Esophagus muscularis mucosa (tissue), 4 donors: Measurements from ENCODE around the gene TEX13D. TPM values are rescaled to one million over a fixed set of nuclear protein-coding genes. Genes with fewer than 3 reads are reported as not detected.

Source experiments
- DNase-seq: peaks from one replicate; pipeline ENCODE4 v3.0.0-alpha.2; 2017; ENCODE audit errors: extremely low spot score
- H3K27ac ChIP-seq, 4 donors: fragments of 200-600 bp; sonication (generic); replicated peaks in 1 of 4; 1 replicate in 3 of 4; 2 replicates in 1 of 4; pipeline ENCODE4 v1.5.1; 2016 to 2019; ENCODE audit warnings: mild to moderate bottlenecking in 1 of 4
- H3K27me3 ChIP-seq, 4 donors: fragments of 200-600 bp; sonication (generic); one replicate each; pipeline versions ENCODE4 v1.5.1 to v1.6.0; 2016 to 2019
- H3K36me3 ChIP-seq, 4 donors: fragments of 200-600 bp; sonication (generic); one replicate each; pipeline ENCODE4 v1.5.1; 2016 to 2019
- H3K4me1 ChIP-seq, 4 donors: fragments of 200-600 bp; sonication (generic); one replicate each; pipeline ENCODE4 v1.5.1; 2016 to 2019
- H3K4me3 ChIP-seq, 4 donors: fragments of 200-600 bp; sonication (generic); 1 replicate in 2 of 4; 2 replicates in 2 of 4; pipeline ENCODE4 v1.5.1; 2016 to 2019; ENCODE audit warnings: mild to moderate bottlenecking in 4 of 4, moderate library complexity in 1 of 4
- H3K9me3 ChIP-seq, 4 donors: fragments of 200-600 bp; sonication (generic); 1 replicate in 3 of 4; 2 replicates in 1 of 4; pipeline ENCODE4 v1.5.1; 2016 to 2019
- EP300 ChIP-seq: sonication (generic); formaldehyde crosslinking; IDR thresholded peaks from one replicate; pipeline ENCODE4 v1.6.1; 2017; ENCODE audit warnings: antibody characterized with exemption
- POLR2A ChIP-seq: fragments of 450-650 bp; IDR thresholded peaks from one replicate; pipeline ENCODE4 v1.6.1; 2017; ENCODE audit warnings: antibody characterized with exemption, moderate library complexity, mild to moderate bottlenecking, low read depth
- POLR2AphosphoS5 ChIP-seq, 2 donors: sonication (generic); formaldehyde crosslinking; IDR thresholded peaks; one replicate each; pipeline ENCODE4 v1.6.1; 2017; ENCODE audit warnings: antibody characterized with exemption in 2 of 2
- WGBS: methylation state at CpG from one replicate; pipeline ENCODE4 v1.1.5; 2018; 5-methylcytosine and 5-hydroxymethylcytosine counted together
- intact Hi-C: fragments of 100-400 bp; cut with DNase I; formaldehyde crosslinking; loops from one replicate; pipeline ENCODE4 v1.15.1; 2023
- total RNA-seq, 4 donors: library from RNA; depleted of rRNA; stranded (reverse); fragments of >200 nt; gene quantifications; one replicate each; pipeline versions ENCODE4 v1.1.0 to v1.2.1, GENCODE V29; 2016
- TF ChIP-seq, protein P1 (sequence below), 3 experiments: fragments of 200-600 bp in 2 of 3; fragments of 450-650 bp in 1 of 3; sonication (generic) in 2 of 3; IDR thresholded peaks; one replicate each; pipeline ENCODE4 v1.5.1; 2017 to 2019; ENCODE audit warnings: antibody characterized with exemption in 3 of 3, mild to moderate bottlenecking in 2 of 3, moderate library complexity in 1 of 3

Gene TEX13D
- total RNA-seq, 4 donors from 2014 or later, result 0.17 to 0.66 (median 0.37) TPM

DNA sequence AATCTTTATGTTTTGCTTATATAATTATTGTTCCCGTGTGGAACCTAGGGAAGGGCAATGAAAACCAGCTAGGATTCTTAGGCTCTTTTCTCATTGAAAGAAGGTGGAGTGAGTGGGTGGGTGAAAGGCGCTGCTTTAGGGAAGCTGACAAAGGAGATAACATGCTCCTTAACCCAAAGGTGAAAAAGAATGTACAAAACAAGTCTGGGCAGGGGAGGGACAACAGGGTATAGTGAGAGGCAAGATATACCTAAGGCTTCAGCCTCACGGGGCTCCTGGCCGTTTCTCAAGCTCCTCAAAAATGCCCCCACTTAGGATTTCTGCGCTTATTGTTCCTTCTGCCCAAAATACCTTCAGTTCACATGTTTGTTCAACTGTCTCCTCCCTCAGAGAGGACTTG is 15.7 kb downstream of the TEX13D start:
- Histone ChIP-seq H3K9me3 (no peaks in the 10 kb centered on the region), H3K4me1 (peaks cover 0 to 5% (median 2%) of the 10 kb centered on the region in 4 donors), H3K4me3 (no peak overlapping the region), H3K27ac (no peak overlapping the region), H3K27me3 (no peaks in the 10 kb centered on the region), H3K36me3 (no peaks in the 10 kb centered on the region)
- 71% methylated on average over 5 of the region's 5 CpGs for WGBS
- TF ChIP-seq POLR2AphosphoS5 (IDR thresholded peaks at IDR 0.05), result no peak
- TF ChIP-seq EP300, result no peak
- TF ChIP-seq, protein P1, sequence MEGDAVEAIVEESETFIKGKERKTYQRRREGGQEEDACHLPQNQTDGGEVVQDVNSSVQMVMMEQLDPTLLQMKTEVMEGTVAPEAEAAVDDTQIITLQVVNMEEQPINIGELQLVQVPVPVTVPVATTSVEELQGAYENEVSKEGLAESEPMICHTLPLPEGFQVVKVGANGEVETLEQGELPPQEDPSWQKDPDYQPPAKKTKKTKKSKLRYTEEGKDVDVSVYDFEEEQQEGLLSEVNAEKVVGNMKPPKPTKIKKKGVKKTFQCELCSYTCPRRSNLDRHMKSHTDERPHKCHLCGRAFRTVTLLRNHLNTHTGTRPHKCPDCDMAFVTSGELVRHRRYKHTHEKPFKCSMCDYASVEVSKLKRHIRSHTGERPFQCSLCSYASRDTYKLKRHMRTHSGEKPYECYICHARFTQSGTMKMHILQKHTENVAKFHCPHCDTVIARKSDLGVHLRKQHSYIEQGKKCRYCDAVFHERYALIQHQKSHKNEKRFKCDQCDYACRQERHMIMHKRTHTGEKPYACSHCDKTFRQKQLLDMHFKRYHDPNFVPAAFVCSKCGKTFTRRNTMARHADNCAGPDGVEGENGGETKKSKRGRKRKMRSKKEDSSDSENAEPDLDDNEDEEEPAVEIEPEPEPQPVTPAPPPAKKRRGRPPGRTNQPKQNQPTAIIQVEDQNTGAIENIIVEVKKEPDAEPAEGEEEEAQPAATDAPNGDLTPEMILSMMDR (IDR thresholded peaks at IDR 0.05), result no peak
- no peak for TF ChIP-seq POLR2A
- intact Hi-C loops, result no loop called here
- no peak for DNase-seq

DNA sequence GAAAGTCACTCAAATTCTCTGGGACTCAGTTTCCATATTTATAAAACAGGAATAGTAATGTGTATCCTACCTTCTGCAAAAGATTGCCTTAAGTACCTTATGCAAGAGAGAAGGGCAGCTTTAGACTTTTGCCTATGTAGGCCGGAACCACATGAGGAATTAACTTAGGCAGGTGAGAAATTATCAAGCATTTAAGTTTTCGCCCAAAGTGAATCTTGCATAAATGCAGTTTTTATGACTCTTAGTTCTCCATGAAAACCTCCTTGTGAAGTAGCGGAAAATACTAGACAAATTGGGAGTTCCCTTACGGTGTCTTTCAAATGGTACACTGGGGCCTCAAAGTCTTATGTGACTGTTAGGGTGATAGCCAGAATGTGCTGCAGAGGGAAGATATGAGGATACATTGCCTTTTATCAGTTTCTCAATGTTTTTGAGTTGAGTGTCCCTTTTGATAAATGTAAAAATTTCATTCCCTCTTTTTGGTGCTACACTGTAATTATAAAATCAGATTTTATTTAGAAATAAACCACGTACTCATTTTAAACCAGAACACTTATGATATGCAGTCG is 16.5 kb downstream of the TEX13D start:
- intact Hi-C loops, result no loop called here
- Histone ChIP-seq H3K27ac (no peak overlapping the region), H3K4me3 (no peak overlapping the region), H3K9me3 (no peaks in the 10 kb centered on the region), H3K27me3 (no peaks in the 10 kb centered on the region), H3K4me1 (peaks cover 0 to 4% (median under 1%) of the 10 kb centered on the region in 4 donors), H3K36me3 (no peaks in the 10 kb centered on the region)
- WGBS, result 90% methylated on average over 6 of the region's 6 CpGs
- no peak for DNase-seq
- TF ChIP-seq, protein P1 (IDR thresholded peaks at IDR 0.05), result no peak
- TF ChIP-seq EP300 (no peak), POLR2AphosphoS5 (IDR thresholded peaks at IDR 0.05) (no peak), POLR2A (no peak)

DNA sequence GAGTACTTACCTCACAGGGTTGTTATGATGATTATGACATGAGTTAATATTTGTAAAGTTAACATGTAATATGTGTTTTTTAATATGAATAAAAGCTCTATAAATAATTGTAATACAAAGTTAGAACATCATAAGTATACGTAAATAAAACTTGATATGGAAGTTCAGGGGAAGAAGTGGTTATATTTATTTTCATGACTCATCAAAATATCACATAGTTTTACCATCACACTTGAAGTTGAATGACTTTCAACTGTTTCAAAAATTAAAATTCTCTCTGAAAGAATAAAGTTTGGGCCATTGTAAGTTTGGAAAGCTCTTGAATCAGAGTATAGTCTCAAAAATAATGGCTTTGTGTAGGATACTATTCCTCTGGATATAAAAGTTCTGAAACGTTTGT is 22.2 kb downstream of the TEX13D start:
- H3K4me3 ChIP-seq, result no peak overlapping the region
- H3K9me3 ChIP-seq, result no peaks in the 10 kb centered on the region
- intact Hi-C loops, result no loop called here
- H3K36me3 ChIP-seq, result no peaks in the 10 kb centered on the region
- no peak overlapping the region for H3K27ac ChIP-seq
- WGBS, result 54% methylated on average over 2 of the region's 2 CpGs
- no peaks in the 10 kb centered on the region for H3K27me3 ChIP-seq
- TF ChIP-seq POLR2A (no peak), EP300 (no peak)
- peaks cover 0 to 4% (median 2%) of the 10 kb centered on the region in 4 donors for H3K4me1 ChIP-seq
- no peak for DNase-seq

DNA sequence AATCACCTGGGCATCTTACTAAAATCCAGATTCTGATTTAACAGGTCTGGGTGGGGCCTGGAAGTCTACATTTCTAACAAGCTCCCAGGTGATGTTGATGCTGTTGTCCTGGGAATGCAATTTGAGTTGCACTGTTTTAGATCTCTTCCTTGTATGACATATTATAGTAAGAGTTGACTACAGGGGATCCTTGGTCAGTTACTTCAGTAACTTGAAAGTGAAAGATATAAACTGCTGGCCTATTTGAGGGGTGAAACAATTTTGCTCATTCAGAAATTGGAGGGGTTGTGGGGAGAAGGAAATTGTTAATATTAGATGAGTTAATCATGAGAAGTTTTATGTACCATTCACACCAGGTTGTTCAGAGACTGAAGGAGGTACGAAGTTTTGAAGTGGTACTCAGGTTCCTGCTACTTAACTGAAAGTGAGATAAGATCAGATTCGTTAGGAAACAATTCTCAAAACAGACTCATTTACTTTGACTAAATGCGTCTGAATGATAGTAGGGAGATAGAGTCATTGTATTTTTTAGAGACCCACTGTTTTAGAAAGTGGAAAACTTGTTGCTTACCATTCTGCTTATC is 26.4 kb downstream of the TEX13D start:
- Histone ChIP-seq H3K9me3 (no peaks in the 10 kb centered on the region), H3K4me1 (peaks cover 0 to 3% (median 0%) of the 10 kb centered on the region in 4 donors), H3K27me3 (no peaks in the 10 kb centered on the region), H3K27ac (no peak overlapping the region), H3K4me3 (no peak overlapping the region), H3K36me3 (no peaks in the 10 kb centered on the region)
- intact Hi-C loops, result no loop called here
- TF ChIP-seq EP300 (no peak), POLR2A (no peak), POLR2AphosphoS5 (IDR thresholded peaks at IDR 0.05) (no peak)
- TF ChIP-seq, protein P1 (IDR thresholded peaks at IDR 0.05), result no peak
- DNase-seq, result no peak
- 59% methylated on average over 3 of the region's 3 CpGs for WGBS

DNA sequence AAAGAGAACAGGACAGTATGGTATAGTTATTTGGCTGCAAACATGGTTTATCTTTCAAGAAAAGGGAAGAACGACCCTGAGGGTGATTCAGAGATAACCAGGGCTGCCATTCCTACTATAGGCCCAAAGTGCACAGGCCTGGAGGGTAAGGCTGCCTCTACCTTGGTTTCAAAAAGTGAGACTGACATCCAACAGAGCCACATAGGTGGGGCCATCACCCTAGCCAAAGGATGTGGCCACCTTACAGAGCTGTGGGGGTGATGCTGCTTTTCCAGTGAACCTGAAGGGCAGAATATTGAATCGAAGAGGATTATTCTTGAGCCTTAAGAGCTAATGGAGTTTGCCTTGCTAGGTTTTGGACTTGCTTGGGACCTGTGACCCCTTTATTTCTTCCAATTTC is 29.6 kb downstream of the TEX13D start:
- Histone ChIP-seq H3K36me3 (no peaks in the 10 kb centered on the region), H3K4me3 (no peak overlapping the region), H3K27me3 (no peaks in the 10 kb centered on the region), H3K27ac (no peak overlapping the region), H3K9me3 (no peaks in the 10 kb centered on the region), H3K4me1 (peaks cover 0 to 3% (median 0%) of the 10 kb centered on the region in 4 donors)
- intact Hi-C loops, result no loop called here
- TF ChIP-seq, protein P1 (IDR thresholded peaks at IDR 0.05), result no peak
- TF ChIP-seq EP300 (no peak), POLR2AphosphoS5 (IDR thresholded peaks at IDR 0.05) (no peak), POLR2A (no peak)
- WGBS, result 64% methylated on average over 2 of the region's 2 CpGs
- DNase-seq, result no peak
